Ishikawa (cell line): ENCODE data around the gene P2RY14.

Experiments
- EP300 ChIP-seq: IDR thresholded peaks from 2 replicates; pipeline ENCODE4 v1.6.1; 2012; ENCODE audit warnings: borderline replicate concordance
- RAD21 ChIP-seq: IDR thresholded peaks from 2 replicates; pipeline ENCODE4 v1.6.1; 2012; ENCODE audit warnings: low read depth
- TCF12 ChIP-seq: IDR thresholded peaks from 2 replicates; pipeline ENCODE4 v1.6.1; 2012; ENCODE audit warnings: low read depth

DNA sequence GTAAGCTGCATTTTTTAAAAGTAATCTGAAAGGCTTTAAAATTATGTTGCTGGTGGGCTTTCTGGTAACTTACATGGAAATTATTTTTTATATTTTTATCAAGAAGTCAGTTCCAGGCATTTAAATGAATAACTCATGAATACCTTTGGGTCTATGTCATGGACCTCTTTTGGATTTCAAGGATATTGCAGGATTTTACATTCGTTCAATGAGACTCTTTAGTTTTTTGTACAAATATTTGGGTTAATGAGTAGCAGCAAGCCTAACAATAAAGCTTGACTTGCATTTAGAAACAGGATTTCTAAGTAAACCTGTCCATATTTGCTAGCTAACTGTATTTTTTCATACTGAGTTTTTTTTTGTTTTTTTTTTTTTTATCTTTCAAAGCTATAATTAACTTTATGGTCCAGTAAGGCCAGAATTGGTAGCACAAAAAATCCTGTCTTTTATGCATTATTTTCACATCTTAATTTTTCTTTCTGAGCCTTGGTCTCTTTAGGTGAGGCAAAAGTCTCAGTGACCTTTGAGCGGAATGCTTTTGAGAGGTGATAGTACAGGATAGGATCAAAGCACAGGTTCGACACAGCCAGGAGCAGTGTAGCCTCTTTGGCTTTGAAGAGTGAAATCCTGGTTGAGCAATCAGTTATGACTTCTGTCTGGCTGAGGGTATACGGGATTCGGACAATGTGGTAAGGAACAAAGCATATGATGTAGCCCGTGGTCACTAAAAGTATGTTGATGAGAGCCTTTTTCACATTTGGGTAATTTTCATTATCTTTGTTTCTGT, 80.2 kb downstream of the P2RY14 start:
- TF ChIP-seq EP300, result no peak
- TF ChIP-seq RAD21, result no peak
- TF ChIP-seq TCF12, result no peak
